DMS114 treated with DMSO at 0.1 percent for 48 hours (cell line): Measurements from ENCODE around the gene RDH13.
A peak's percentile ranks its signal among the peaks of the same experiment; 100 is the strongest.
"Not testable (repeated sequence)": the region's sequence is repeated elsewhere in the genome, so short reads cannot be mapped to it uniquely, and the experiment has no call there.

Experiments
- DNase-seq: peaks from one replicate; lab custom pipeline; 2025; ENCODE audit not compliant: unreplicated experiment; lab: John Stamatoyannopoulos, UW

The RDH13 gene

GRCh38 chr19:55015126-55015525, 47.8 kb downstream of the RDH13 start:
- DNase-seq = no peak

DNA sequence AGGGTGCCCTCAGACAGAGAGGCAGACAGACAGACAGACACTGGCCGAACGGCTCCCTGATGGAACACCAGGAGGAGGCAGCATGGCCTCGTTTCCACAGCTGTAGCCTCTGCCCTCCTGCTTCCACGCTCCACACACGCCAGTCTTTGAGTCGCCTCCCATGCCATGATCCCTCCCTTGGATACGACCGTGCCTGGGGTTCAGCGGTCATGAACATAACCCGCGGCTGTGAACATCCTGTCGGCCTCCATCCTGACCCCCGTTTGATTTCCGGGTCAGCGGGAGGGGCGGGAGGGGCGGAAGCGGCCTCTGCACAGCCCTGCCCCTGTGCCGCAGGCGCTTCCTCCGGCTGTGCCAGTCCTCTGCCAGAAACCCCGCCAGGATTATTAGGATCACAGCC, 48.2 kb downstream of the RDH13 start:
- no peak for DNase-seq

DNA sequence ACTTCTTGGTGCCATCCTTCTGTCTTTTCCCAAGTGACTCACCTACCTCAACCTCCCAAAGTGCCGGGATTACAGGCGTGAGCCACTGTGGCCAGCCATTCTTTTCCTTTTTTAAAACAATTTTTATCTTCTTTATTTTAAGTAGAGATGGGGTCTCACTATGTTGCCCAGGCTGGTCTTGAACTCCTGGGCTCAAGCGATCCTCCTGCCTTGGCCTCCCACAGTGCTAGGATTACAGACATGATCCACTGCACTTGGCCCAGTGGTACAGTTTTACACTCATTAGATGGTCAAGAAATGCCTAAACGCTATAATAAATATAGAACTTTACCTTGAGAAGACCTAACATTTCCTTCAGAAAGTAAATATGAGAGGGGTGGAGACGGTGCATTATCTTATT, 49.4 kb downstream of the RDH13 start:
- no peak for DNase-seq

- DNase-seq = no peak
Observed at GRCh38 chr19:55012306-55012705, 50.6 kb downstream of the RDH13 start.

- not testable (repeated sequence) for DNase-seq
Observed at GRCh38 chr19:55010561-55010960, 52.4 kb downstream of the RDH13 start.

DNA sequence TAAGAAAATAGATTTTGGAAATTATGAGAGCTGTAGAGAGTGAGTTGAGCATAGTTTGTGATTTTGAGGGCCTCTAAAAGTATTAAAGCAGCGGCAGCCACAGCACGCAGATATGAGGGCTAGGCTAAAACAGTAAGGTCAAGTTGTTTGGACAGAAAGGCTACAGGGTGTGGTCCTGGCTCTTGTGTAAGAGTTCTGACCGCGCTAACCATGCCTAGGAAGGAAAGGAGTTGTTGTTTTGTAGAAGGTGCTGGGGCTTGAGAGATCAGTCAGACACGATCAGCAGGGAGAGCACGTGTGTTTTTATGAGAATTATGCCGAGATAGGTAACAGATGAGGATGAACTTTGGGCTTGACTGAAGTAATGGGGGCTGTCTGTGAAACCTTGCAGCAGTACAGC, 54.2 kb downstream of the RDH13 start:
- not testable (repeated sequence) for DNase-seq

DNA sequence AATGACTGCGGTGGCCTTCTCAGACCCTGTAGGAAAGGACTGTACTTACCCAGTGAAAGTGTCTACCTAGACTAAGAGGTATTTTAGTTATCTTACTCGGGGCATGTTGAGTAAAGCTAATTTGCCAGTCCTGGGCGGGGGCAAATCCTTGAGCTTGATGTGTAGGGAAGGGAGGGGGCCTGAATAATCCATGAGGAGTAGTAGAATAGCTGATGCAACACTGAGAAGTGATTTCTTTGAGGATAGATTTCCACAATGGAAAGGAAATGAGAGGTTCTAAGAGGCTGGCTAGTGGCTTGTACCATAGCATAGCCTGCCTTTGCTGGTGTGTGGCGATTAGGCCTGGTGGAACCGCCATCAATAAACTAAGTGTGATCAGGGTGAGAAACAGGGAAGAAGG, 54.8 kb downstream of the RDH13 start:
- DNase-seq = not testable (repeated sequence)

- not testable (repeated sequence) for DNase-seq
Observed at GRCh38 chr19:55007537-55007936, 55.4 kb downstream of the RDH13 start.

DNA sequence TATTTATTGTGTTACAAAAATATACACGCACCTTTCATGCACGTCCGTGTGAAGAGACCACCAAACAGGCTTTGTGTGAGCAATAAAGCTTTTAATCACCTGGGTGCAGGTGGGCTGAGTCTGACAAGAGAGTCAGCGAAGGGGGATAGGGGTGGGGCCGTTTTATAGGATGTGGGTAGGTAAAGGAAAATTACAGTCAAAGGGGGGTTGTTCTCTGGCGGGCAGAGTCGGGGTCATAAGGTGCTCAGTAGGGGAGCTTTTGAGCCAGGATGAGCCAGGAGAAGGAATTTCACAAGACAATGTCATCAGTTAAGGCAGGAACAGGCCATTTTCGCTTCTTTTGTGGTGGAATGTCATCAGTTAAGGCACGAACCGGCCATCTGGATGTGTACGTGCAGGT, 56.2 kb downstream of the RDH13 start:
- not testable (repeated sequence) for DNase-seq

DNA sequence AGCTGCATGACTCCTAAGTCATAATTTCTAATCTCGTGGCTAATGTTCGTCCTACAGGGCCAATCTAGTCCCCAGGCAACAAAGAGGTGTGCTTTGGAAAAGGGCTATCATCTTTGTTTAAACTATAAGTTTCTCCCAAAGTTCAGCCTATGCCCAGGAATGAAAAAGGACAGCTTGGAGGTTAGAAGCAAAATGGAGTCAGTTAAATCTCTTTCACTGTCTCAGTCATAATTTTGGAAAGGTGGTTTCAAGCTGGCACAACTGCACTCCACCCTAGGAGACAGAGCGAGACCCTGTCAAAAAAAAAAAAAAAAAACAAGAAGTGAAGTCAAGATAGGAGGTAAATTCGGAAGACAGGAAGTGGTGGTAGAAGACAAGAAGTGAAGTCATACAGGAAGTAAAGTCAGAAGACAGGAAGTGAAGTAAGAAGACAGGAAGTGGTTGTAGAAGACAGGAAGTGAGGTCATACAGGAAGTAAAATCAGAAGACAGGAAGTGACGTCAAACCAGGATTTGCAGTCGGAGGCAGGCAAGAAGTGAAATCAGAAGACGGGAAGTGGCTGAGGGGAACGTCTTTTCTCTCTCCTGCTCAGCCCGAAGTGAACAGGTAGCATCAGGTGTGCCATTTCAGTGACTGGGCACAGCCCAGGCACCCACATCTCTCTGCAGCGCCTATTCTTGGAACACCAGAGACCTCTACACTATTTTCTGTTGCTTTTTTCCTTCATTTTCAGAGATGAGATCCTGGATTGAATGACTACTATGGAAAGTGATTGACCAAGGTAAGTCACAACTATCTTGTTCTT, 57.1 kb downstream of the RDH13 start:
- DNase-seq = peak; percentile 60

- DNase-seq = no peak
Observed at GRCh38 chr19:55000761-55001160, 62.2 kb downstream of the RDH13 start.

DNA sequence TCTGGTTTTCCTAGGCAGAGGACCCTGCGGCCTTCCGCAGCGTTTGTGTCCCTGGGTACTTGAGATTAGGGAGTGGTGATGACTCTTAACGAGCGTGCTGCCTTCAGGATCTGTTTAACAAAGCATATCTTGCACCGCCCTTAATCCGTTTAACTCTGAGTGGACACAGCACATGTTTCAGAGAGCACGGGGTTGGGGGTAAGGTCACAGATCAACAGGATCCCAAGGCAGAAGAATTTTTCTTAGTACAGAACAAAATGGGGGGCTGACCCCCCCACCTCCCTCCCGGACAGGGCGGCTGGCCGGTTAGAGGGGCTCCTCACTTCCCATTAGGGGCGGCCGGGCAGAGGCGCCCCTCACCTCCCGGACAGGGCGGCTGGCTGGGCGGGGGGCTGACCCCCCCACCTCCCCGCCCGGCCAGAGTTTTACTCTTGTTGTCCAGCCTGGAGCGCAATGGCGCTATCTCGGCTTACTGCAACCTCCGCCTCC, 64.2 kb downstream of the RDH13 start:
- DNase-seq = not testable (repeated sequence)

GRCh38 chr19:54995561-54995960, 67.4 kb downstream of the RDH13 start:
- no peak for DNase-seq
